ENCODE results near the gene OR52I2. TPM values are rescaled to one million over a fixed set of nuclear protein-coding genes. Genes with fewer than 3 reads are reported as not detected.

Gene OR52I2
- total and polyA plus RNA-seq, 7 donors = not detected

DNA sequence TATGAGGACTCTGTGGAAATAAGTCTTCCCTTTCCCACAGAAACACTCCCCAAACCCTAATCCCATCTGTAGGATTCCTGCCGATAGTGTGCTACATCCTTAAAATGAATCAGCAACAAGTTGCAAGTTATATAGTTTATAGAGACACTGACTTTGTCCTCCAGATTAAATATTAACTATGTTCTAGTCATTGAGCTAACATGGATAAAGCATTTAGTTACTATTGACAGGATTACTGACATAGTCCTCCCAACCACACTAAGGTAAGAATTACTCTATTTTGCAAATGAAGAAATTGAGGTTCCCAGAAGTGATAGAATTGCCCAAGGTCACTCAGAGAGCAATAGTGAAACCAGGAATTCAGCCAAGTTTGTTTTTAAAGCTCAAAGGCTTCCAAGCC is 34.7 kb upstream of the OR52I2 start:
- intact Hi-C loops (cut with DNase I) = no loop called here

DNA sequence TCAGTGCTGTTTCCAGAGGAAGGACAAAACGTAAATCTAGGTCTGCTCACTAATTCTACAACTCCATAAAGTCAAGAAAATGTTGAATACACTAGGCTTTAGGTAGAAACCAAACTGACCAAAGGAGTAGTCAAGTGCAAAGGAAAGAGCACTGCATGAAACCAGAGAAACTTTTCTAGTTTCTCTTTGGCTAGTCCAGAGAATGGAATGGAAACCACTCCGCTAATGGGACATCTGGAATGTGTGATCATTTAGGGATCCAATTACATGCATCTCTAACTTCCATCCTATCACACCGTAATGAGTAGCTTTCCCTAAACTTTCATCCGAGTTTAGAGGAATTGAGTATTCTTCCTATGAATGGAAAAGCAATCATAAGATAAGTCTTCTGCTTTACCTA is 34.1 kb upstream of the OR52I2 start:
- ATAC-seq = no peak
- no peak overlapping the region for H3K27ac ChIP-seq
- WGBS, 3 donors = 48 to 56% (median 50%) methylated on average over 4 of the region's 4 CpGs
- no peaks in the 10 kb centered on the region for H3K4me1 ChIP-seq
- no peak for DNase-seq
- no peak overlapping the region for H3K4me3 ChIP-seq
- H3K27me3 ChIP-seq (ENCODE audit: insufficient read depth in 3 of 3, low read length in 2 of 3) = no peaks in the 10 kb centered on the region
- no peaks in the 10 kb centered on the region for H3K9me3 ChIP-seq
- intact Hi-C loops (cut with DNase I) = no loop called here
- H3K36me3 ChIP-seq (ENCODE audit: insufficient read depth in 1 of 2, low read depth in 1 of 2) = no peaks in the 10 kb centered on the region
- no peak for TF ChIP-seq CTCF (IDR thresholded peaks at IDR 0.05)

More for the DNA sequence above, 34.7 kb upstream of the OR52I2 start:
- Histone ChIP-seq H3K27me3 (ENCODE audit: insufficient read depth in 3 of 3, low read length in 2 of 3) (no peaks in the 10 kb centered on the region), H3K4me1 (no peaks in the 10 kb centered on the region), H3K9me3 (no peaks in the 10 kb centered on the region), H3K27ac (no peak overlapping the region), H3K4me3 (no peak overlapping the region), H3K36me3 (ENCODE audit: insufficient read depth in 1 of 2, low read depth in 1 of 2) (no peaks in the 10 kb centered on the region)
- DNase-seq (no peak), ATAC-seq (no peak)
- 80 to 88% (median 88%) methylated on average over 1 of the region's 1 CpG for WGBS, 3 donors
- no peak for TF ChIP-seq CTCF (IDR thresholded peaks at IDR 0.05)

DNA sequence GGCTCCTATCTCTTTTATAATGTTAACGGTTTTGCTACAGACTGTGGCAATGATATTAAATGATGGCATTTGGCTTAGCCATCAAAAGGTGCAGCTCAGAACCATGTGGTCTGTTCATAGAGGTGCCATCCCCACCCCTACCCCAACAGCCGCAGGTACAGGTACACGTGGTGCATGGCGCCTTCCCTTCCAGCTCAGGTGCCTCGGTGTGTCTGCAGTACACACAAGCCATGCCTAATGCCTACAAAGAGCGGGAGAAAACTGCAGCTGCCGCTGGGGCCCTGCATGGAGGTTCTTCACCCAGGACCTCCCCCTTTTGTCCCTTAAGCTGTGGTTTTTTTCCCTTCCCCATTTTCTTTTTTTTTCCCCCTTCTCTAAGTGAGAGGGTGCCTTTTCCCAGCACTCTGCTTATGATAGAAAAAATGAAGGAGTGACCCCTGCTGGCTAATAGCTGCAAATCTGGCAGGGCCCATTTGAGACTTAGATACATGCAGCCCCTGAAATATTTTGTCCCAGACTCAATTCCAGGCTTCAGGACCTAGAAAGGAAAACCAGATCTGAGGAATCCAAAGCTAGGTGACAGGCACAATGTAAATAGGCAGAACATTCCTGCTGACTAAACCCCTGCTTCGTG is 30.1 kb upstream of the OR52I2 start:
- Histone ChIP-seq H3K36me3 (ENCODE audit: insufficient read depth in 1 of 2, low read depth in 1 of 2) (no peaks in the 10 kb centered on the region), H3K4me3 (no peak overlapping the region), H3K4me1 (no peaks in the 10 kb centered on the region), H3K9me3 (no peaks in the 10 kb centered on the region), H3K27ac (no peak overlapping the region), H3K27me3 (ENCODE audit: insufficient read depth in 3 of 3, low read length in 2 of 3) (no peaks in the 10 kb centered on the region)
- WGBS, 3 donors = 80 to 82% (median 81%) methylated on average over 8 of the region's 8 CpGs
- DNase-seq (no peak), ATAC-seq (no peak)
- TF ChIP-seq CTCF (IDR thresholded peaks at IDR 0.05) = no peak
- intact Hi-C loops (cut with DNase I) = no loop called here

GRCh38 chr11:4559527-4560440 is 21.8 kb upstream of the OR52I2 start:
- H3K9me3 ChIP-seq = peaks cover 4% of the 10 kb centered on the region
- H3K4me1 ChIP-seq = no peaks in the 10 kb centered on the region
- WGBS, 3 donors = 60 to 70% (median 61%) methylated on average over 8 of the region's 8 CpGs
- no peak overlapping the region for H3K27ac ChIP-seq
- no peaks in the 10 kb centered on the region for H3K27me3 ChIP-seq (ENCODE audit: insufficient read depth in 3 of 3, low read length in 2 of 3)
- ATAC-seq (no peak), DNase-seq (no peak)
- no peak for TF ChIP-seq CTCF (IDR thresholded peaks at IDR 0.05)
- H3K36me3 ChIP-seq (ENCODE audit: insufficient read depth in 1 of 2, low read depth in 1 of 2) = no peaks in the 10 kb centered on the region
- intact Hi-C loops (cut with DNase I) = no loop called here
- no peak overlapping the region for H3K4me3 ChIP-seq
